Stomach (tissue), 9 donors: ENCODE data around the gene BPIFB2. TPM values are rescaled to one million over a fixed set of nuclear protein-coding genes. Genes with fewer than 3 reads are reported as not detected.

Experiments
- DNase-seq, 2 donors: peaks; one replicate each; pipeline versions ENCODE4 v3.0.0 to v3.0.0-alpha.2; 2013 to 2019
- H3K27ac ChIP-seq, 5 donors: fragments of 200-600 bp in 4 of 5; sonication (generic) in 4 of 5; one replicate each; pipeline ENCODE4 v1.5.1; 2013 to 2019; ENCODE audit warnings: mild to moderate bottlenecking in 1 of 5, moderate library complexity in 1 of 5
- H3K27me3 ChIP-seq, 3 donors: fragments of 200-600 bp; sonication (generic); one replicate each; pipeline ENCODE4 v1.5.1; 2017 to 2019; ENCODE audit warnings: mixed run types in 1 of 3
- H3K36me3 ChIP-seq, 4 donors: fragments of 200-600 bp; sonication (generic); 1 replicate in 3 of 4; 2 replicates in 1 of 4; pipeline ENCODE4 v1.5.1; 2016 to 2019
- H3K4me1 ChIP-seq, 4 donors: fragments of 200-600 bp; sonication (generic); one replicate each; pipeline ENCODE4 v1.5.1; 2016 to 2019
- H3K4me3 ChIP-seq, 4 donors: fragments of 200-600 bp; sonication (generic) in 3 of 4; one replicate each; pipeline ENCODE4 v1.5.1; 2016 to 2019; ENCODE audit warnings: mild to moderate bottlenecking in 1 of 4
- H3K9me3 ChIP-seq, 4 donors: fragments of 200-600 bp; sonication (generic); one replicate each; pipeline ENCODE4 v1.5.1; 2016 to 2019
- EP300 ChIP-seq: sonication (generic); formaldehyde crosslinking; IDR thresholded peaks from one replicate; pipeline ENCODE4 v1.6.1; 2017; ENCODE audit warnings: antibody characterized with exemption
- POLR2A ChIP-seq, 4 donors: fragments of 450-650 bp; IDR thresholded peaks; one replicate each; pipeline ENCODE4 v1.6.1; 2016; ENCODE audit warnings: antibody characterized with exemption in 4 of 4, control low read depth in 2 of 4, mild to moderate bottlenecking in 1 of 4, moderate library complexity in 1 of 4
- POLR2AphosphoS5 ChIP-seq, 3 donors: sonication (generic); formaldehyde crosslinking; IDR thresholded peaks; one replicate each; pipeline ENCODE4 v1.6.1; 2016; ENCODE audit warnings: antibody characterized with exemption in 3 of 3
- WGBS, 5 donors: extraction: QIAGEN DNeasy Blood & Tissue Kit in 3 of 5; methylation state at CpG; one replicate each; pipeline versions ENCODE4 v1.1.5 to v1.1.7; 2013 to 2018; 5-methylcytosine and 5-hydroxymethylcytosine counted together
- intact Hi-C: fragments of 100-400 bp; cut with DNase I; formaldehyde crosslinking; loops from one replicate; pipeline ENCODE4 v1.15.1; 2023; ENCODE audit warnings: low total_unique reads
- polyA plus RNA-seq, 3 donors: library from polyadenylated mRNA; stranded (reverse); fragments of 200-250 nt; gene quantifications; one replicate each; pipeline ENCODE4 v1.2.3, GENCODE V29; 2013
- total RNA-seq, 5 donors: library from RNA; depleted of rRNA; stranded (reverse); fragments of >200 nt; gene quantifications; one replicate each; pipeline versions ENCODE4 v1.1.0 to v1.2.3, GENCODE V29; 2014 to 2016
- TF ChIP-seq, protein P1 (sequence below), 7 experiments: fragments of 450-650 bp in 4 of 7; fragments of 200-600 bp in 3 of 7; sonication (generic) in 3 of 7; IDR thresholded peaks; one replicate each; pipeline ENCODE4 v1.5.1; 2016 to 2019; ENCODE audit warnings: antibody characterized with exemption in 7 of 7, control low read depth in 2 of 7, mild to moderate bottlenecking in 1 of 7
- donor health status: healthy with polysubstance abuse.
- donor health status: Bipolar disorder and iron deficiency.
- donor health status: healthy.

BPIFB2 gene
- total and polyA plus RNA-seq, 8 donors, result 3.3 TPM; not detected in 7

DNA sequence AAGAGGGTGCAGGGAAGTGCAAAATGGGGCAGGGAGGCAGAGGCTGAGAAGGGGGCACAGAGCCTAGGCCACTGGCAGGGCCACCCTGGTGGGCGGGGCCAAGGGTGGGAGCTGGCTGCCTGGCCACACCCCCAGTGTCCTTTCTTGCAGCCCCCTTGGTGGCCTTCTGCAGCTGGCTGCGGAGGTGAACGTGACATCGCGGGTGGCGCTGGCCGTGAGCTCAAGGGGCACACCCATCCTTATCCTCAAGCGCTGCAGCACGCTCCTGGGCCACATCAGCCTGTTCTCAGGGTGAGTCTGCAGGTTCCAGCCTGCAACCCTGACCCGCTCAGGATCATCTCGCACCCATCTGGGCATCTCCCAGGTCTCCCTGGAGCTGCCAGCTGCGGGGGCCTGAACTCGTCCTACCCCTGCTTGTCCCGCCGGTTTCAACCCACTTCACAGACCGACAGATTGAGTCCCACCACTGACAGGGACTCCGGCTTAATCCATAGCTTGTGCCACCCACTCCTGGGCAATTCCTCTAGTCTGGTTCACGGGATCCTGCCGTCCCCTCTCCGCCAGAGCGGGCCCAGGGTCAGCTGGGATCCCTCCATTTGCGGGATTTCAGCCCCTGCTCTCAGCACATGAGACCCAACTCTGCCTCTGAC lies 52.4 kb downstream of the BPIFB2 start:
- DNase-seq, result no peak
- H3K4me1 ChIP-seq, result no peaks in the 10 kb centered on the region
- no peak overlapping the region for H3K27ac ChIP-seq
- intact Hi-C loops, result no loop called here
- peaks cover 0 to 6% (median 0%) of the 10 kb centered on the region in 3 donors for H3K27me3 ChIP-seq
- H3K36me3 ChIP-seq, result no peaks in the 10 kb centered on the region
- TF ChIP-seq POLR2A (IDR thresholded peaks at IDR 0.05), result no peak
- no peak for TF ChIP-seq POLR2AphosphoS5 (IDR thresholded peaks at IDR 0.05)
- TF ChIP-seq EP300, result no peak
- TF ChIP-seq, protein P1, sequence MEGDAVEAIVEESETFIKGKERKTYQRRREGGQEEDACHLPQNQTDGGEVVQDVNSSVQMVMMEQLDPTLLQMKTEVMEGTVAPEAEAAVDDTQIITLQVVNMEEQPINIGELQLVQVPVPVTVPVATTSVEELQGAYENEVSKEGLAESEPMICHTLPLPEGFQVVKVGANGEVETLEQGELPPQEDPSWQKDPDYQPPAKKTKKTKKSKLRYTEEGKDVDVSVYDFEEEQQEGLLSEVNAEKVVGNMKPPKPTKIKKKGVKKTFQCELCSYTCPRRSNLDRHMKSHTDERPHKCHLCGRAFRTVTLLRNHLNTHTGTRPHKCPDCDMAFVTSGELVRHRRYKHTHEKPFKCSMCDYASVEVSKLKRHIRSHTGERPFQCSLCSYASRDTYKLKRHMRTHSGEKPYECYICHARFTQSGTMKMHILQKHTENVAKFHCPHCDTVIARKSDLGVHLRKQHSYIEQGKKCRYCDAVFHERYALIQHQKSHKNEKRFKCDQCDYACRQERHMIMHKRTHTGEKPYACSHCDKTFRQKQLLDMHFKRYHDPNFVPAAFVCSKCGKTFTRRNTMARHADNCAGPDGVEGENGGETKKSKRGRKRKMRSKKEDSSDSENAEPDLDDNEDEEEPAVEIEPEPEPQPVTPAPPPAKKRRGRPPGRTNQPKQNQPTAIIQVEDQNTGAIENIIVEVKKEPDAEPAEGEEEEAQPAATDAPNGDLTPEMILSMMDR (IDR thresholded peaks at IDR 0.05), result no peak
- H3K4me3 ChIP-seq, result no peak overlapping the region
- no peaks in the 10 kb centered on the region for H3K9me3 ChIP-seq
- 79 to 92% (median 83%) methylated on average over 13 to 22 of the region's 22 CpGs for WGBS, 5 donors

DNA sequence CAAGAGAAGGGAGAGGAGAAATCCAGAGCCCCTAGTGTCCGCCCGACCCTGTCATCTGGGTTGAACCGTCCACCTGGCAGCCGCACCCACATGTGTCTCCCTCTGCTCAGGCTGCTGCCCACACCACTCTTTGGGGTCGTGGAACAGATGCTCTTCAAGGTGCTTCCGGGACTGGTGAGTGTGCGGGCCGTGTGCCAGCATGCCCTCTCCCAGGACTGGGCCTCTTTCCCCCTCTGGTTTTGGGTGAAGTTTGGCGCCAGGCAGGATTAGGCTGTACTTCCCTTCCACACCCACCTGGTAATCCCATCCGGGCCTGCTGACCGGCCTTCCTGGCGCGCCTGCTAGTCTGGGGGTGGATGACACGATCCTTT lies 54.1 kb downstream of the BPIFB2 start:
- no peaks in the 10 kb centered on the region for H3K4me1 ChIP-seq
- intact Hi-C loops, result no loop called here
- no peak overlapping the region for H3K4me3 ChIP-seq
- no peaks in the 10 kb centered on the region for H3K36me3 ChIP-seq
- TF ChIP-seq EP300, result no peak
- TF ChIP-seq POLR2AphosphoS5 (IDR thresholded peaks at IDR 0.05), result no peak
- TF ChIP-seq, protein P1 (IDR thresholded peaks at IDR 0.05), result no peak
- TF ChIP-seq POLR2A (IDR thresholded peaks at IDR 0.05), result no peak
- no peak overlapping the region for H3K27ac ChIP-seq
- no peaks in the 10 kb centered on the region for H3K9me3 ChIP-seq
- WGBS, 5 donors, result 80 to 90% (median 86%) methylated on average over 7 to 14 of the region's 14 CpGs
- DNase-seq, result no peak
- no peaks in the 10 kb centered on the region for H3K27me3 ChIP-seq

DNA sequence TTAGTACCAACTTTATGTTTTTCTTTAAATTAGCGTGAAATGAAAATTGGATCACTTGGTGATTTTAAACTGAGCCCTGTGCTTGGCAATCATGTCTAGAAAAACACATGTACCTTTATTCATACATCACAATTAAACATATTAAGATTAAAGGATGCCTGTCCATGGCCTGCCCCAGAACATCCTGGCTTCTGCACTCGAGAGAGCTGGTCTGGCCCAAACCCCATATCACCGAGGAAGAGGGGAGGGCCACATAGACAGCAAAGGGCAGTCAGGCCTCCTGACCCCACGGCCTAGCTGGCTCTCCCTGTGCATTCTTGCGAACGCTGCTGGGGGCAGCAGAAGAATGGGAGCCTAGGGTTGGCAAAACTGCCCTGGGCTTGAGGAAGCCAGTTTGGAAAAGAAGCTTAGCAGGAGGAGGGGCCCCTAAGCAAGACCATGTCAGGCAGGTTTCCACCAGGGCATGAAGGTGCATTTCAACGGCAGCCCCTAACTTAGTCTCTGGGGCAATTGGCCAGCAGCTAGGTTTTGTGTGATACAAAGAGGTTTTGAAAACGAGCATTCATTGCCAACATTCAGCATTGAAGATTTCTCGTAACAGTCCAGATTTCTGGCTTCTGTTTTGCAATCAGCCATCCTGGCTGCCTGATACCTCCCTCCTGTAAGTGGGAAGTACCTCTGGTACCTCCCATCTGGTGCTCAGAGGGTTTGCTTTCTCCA lies 54.8 kb downstream of the BPIFB2 start:
- H3K4me3 ChIP-seq, result no peak overlapping the region
- no peaks in the 10 kb centered on the region for H3K36me3 ChIP-seq
- H3K27me3 ChIP-seq, result no peaks in the 10 kb centered on the region
- intact Hi-C loops, result no loop called here
- TF ChIP-seq, protein P1 (IDR thresholded peaks at IDR 0.05), result no peak
- TF ChIP-seq POLR2A (IDR thresholded peaks at IDR 0.05) (no peak), EP300 (no peak), POLR2AphosphoS5 (IDR thresholded peaks at IDR 0.05) (no peak)
- no peak overlapping the region for H3K27ac ChIP-seq
- 48 to 58% (median 53%) methylated on average over 9 of the region's 9 CpGs for WGBS, 5 donors
- no peak for DNase-seq
- no peaks in the 10 kb centered on the region for H3K4me1 ChIP-seq
- no peaks in the 10 kb centered on the region for H3K9me3 ChIP-seq

DNA sequence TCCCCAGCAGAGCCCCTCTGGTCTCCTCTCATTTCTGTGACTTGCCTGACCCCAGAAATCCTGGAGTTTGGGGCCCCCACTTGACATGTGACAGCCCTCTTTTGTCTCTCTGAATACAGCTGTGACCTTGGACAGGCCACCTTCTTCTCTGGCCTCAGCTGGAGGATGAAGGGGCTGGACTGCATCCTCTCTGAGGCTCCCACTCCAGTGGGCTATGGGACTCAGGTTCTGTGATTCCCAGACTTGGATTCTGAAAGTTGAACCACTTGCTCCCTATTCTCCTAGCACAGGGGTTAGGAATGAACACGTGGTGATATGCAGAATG lies 55.3 kb downstream of the BPIFB2 start:
- no peak overlapping the region for H3K27ac ChIP-seq
- 67 to 80% (median 73%) methylated on average over 1 of the region's 1 CpG for WGBS, 5 donors
- TF ChIP-seq, protein P1 (IDR thresholded peaks at IDR 0.05), result no peak
- TF ChIP-seq EP300, result no peak
- no peak for TF ChIP-seq POLR2AphosphoS5 (IDR thresholded peaks at IDR 0.05)
- TF ChIP-seq POLR2A (IDR thresholded peaks at IDR 0.05), result no peak
- no peak overlapping the region for H3K4me3 ChIP-seq
- no peaks in the 10 kb centered on the region for H3K4me1 ChIP-seq
- H3K27me3 ChIP-seq, result no peaks in the 10 kb centered on the region
- DNase-seq, result no peak
- intact Hi-C loops, result no loop called here
- H3K9me3 ChIP-seq, result no peaks in the 10 kb centered on the region
- no peaks in the 10 kb centered on the region for H3K36me3 ChIP-seq
